Osteoblast (primary cell): ENCODE results near the gene STK17A. TPM values are rescaled to one million over a fixed set of nuclear protein-coding genes. Genes with fewer than 3 reads are reported as not detected.

Experiments used
- DNase-seq: peaks from one replicate; pipeline ENCODE4 v3.0.0; 2011; ENCODE audit warnings: low spot score, mixed read lengths; ENCODE audit not compliant: insufficient read length; ENCODE audit errors: missing footprints
- H2AFZ ChIP-seq: 2 replicates; pipeline ENCODE4 v1.6.0; 2011; ENCODE audit warnings: mild to moderate bottlenecking, low read length
- H3K27ac ChIP-seq: 2 replicates; pipeline ENCODE4 v1.5.1; 2011; ENCODE audit warnings: mild to moderate bottlenecking, low read depth, low read length, moderate library complexity
- H3K27me3 ChIP-seq: 2 replicates; pipeline ENCODE4 v1.6.0; 2012; ENCODE audit warnings: mild to moderate bottlenecking, control low read depth, inconsistent platforms, low read length, moderate library complexity; ENCODE audit not compliant: insufficient read depth
- H3K36me3 ChIP-seq: 2 replicates; pipeline ENCODE4 v1.5.1; 2011; ENCODE audit warnings: mild to moderate bottlenecking, low read length, control low read depth, moderate library complexity; ENCODE audit not compliant: insufficient read depth
- H3K4me1 ChIP-seq: 2 replicates; pipeline ENCODE4 v1.5.1; 2011; ENCODE audit warnings: mild to moderate bottlenecking, low read length, control low read depth, moderate library complexity; ENCODE audit not compliant: insufficient read depth
- H3K4me2 ChIP-seq: 2 replicates; pipeline ENCODE4 v1.6.0; 2011; ENCODE audit warnings: mild to moderate bottlenecking, low read length; ENCODE audit not compliant: insufficient read depth
- H3K4me3 ChIP-seq: fragments of 200-600 bp; sonication (generic); 3 replicates; pipeline ENCODE4 v1.5.1; 2012; ENCODE audit warnings: mild to moderate bottlenecking, low read length, inconsistent platforms; ENCODE audit not compliant: insufficient read depth
- H3K79me2 ChIP-seq: 2 replicates; pipeline ENCODE4 v1.6.0; 2012; ENCODE audit warnings: mild to moderate bottlenecking, low read length, control low read depth, inconsistent platforms; ENCODE audit not compliant: insufficient read depth
- H3K9me3 ChIP-seq: 2 replicates; pipeline ENCODE4 v1.5.1; 2011; ENCODE audit warnings: low read depth, low read length, control low read depth
- H4K20me1 ChIP-seq: 2 replicates; pipeline ENCODE4 v1.6.0; 2012; ENCODE audit warnings: mild to moderate bottlenecking, low read length, control low read depth; ENCODE audit not compliant: insufficient read depth
- CTCF ChIP-seq: IDR thresholded peaks from 2 replicates; pipeline ENCODE4 v1.5.1; 2011; ENCODE audit warnings: mild to moderate bottlenecking, low read depth, low read length, moderate library complexity; ENCODE audit errors: extremely low read depth
- total RNA-seq: library from RNA; depleted of rRNA; stranded (reverse); fragments of >200 nt; gene quantifications from 2 replicates; pipeline ENCODE4 v1.2.3, GENCODE V29; 2012

Gene STK17A
- total RNA-seq, 1 donor: 109 TPM

GRCh38 chr7:43649755-43650274 lies 66.9 kb downstream of the STK17A start:
- H3K79me2 ChIP-seq: peaks cover 20% of the 10 kb centered on the region
- no peak for TF ChIP-seq CTCF

DNA sequence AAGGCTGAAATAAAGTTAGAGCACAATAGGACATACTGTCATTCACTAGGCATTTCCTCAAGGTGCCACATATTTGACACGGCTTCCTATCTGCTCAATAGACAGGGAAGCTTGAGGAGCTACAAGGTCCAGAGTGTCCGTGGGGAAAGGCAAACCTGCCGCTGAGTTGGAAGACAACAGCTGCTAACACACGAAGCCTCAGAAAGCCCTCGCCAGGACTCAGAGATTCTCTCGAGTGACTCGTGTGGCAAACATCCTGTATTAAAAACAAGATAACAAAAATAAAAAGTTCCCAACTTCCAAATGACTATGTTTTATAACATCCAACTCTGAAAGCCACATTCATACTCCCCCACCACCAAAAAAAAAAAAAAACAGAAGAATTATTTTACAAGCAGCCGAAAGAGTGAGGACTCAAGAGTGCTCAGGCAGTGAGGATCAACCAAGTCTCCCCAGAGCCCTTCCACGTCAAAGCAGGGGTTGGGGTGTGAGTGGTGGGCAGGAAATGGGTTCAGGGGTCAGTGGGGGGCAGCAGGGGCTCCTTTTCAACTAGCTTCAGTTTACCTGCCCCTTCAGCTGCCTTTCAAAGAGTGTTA lies 67.6 kb downstream of the STK17A start:
- Histone ChIP-seq H3K4me1 (peaks cover 71% of the 10 kb centered on the region), H2AFZ (no peak overlapping the region), H3K36me3 (peaks cover 2% of the 10 kb centered on the region), H3K4me2 (peak overlapping the region; percentile 70), H3K79me2 (peaks cover 23% of the 10 kb centered on the region), H3K27ac (peak overlapping the region; percentile 97), H3K4me3 (no peak overlapping the region), H4K20me1 (no peaks in the 10 kb centered on the region), H3K27me3 (no peaks in the 10 kb centered on the region), H3K9me3 (no peaks in the 10 kb centered on the region)
- peak; percentile 80 for DNase-seq
- no peak for TF ChIP-seq CTCF

More at GRCh38 chr7:43649755-43650274, 66.9 kb downstream of the STK17A start:
- no peak for DNase-seq
- Histone ChIP-seq H4K20me1 (no peaks in the 10 kb centered on the region), H2AFZ (no peak overlapping the region), H3K27ac (peak overlapping the region; percentile 97), H3K4me2 (peak overlapping the region; percentile 7), H3K4me3 (no peak overlapping the region), H3K9me3 (no peaks in the 10 kb centered on the region), H3K36me3 (no peaks in the 10 kb centered on the region), H3K27me3 (no peaks in the 10 kb centered on the region), H3K4me1 (peaks cover 76% of the 10 kb centered on the region)

DNA sequence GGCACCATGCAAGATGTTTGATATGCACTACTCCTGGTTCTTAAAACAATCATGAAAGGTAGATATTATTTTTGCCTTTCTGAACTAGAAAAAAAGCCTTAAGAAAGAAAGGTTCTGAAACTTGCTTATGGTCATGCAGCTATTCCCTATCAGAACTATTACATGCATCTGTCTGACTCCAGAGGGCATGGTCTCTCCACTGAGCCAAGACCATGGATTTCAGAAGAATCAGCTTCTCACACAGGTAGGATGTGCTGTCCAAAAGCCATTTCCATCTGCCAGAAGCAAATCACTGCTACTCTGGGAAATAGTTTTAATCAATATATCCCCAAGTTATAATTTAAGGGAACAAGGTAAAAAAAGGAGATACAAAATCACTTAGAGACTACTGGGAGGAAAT lies 69.5 kb downstream of the STK17A start:
- Histone ChIP-seq H2AFZ (no peak overlapping the region), H3K4me2 (no peak overlapping the region), H3K27me3 (no peaks in the 10 kb centered on the region), H3K27ac (peak overlapping the region; percentile 97), H3K9me3 (no peaks in the 10 kb centered on the region), H3K4me3 (no peak overlapping the region), H3K4me1 (peaks cover 53% of the 10 kb centered on the region), H4K20me1 (no peaks in the 10 kb centered on the region), H3K36me3 (peaks cover 6% of the 10 kb centered on the region), H3K79me2 (peaks cover 32% of the 10 kb centered on the region)
- DNase-seq: no peak
- TF ChIP-seq CTCF: no peak

DNA sequence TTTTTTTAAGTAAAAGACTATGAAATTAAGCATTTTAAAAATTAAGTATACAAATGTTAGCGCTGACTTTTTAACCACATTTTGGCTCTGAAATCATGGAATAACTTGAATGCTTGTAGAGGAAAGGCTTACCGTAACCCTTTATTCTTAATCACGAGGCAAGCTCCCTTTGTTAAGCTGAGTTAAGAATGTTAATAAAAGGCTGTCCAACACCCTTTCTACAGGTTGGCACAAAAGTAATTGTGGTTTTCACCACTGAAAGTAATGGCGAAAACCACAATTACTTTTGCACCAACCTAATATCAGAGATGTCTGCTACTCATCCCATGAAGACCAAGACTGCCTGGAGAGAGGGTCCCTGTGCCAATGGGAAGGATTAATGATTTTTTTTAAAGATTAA lies 70.6 kb downstream of the STK17A start:
- Histone ChIP-seq H3K9me3 (no peaks in the 10 kb centered on the region), H3K36me3 (peaks cover 6% of the 10 kb centered on the region), H2AFZ (no peak overlapping the region), H3K4me3 (no peak overlapping the region), H3K27me3 (no peaks in the 10 kb centered on the region), H3K27ac (no peak overlapping the region), H3K79me2 (peaks cover 34% of the 10 kb centered on the region), H3K4me2 (no peak overlapping the region), H4K20me1 (no peaks in the 10 kb centered on the region), H3K4me1 (peaks cover 48% of the 10 kb centered on the region)
- no peak for DNase-seq
- no peak for TF ChIP-seq CTCF
